ENCODE data around the gene ABHD8. TPM values are rescaled to one million over a fixed set of nuclear protein-coding genes. Genes with fewer than 3 reads are reported as not detected.

Gene ABHD8
- 25.9 and 26.5 TPM in 2 replicates for total RNA-seq (2014; rRNA removed)
- polyA plus RNA-seq (2012) = 9.9 TPM

DNA sequence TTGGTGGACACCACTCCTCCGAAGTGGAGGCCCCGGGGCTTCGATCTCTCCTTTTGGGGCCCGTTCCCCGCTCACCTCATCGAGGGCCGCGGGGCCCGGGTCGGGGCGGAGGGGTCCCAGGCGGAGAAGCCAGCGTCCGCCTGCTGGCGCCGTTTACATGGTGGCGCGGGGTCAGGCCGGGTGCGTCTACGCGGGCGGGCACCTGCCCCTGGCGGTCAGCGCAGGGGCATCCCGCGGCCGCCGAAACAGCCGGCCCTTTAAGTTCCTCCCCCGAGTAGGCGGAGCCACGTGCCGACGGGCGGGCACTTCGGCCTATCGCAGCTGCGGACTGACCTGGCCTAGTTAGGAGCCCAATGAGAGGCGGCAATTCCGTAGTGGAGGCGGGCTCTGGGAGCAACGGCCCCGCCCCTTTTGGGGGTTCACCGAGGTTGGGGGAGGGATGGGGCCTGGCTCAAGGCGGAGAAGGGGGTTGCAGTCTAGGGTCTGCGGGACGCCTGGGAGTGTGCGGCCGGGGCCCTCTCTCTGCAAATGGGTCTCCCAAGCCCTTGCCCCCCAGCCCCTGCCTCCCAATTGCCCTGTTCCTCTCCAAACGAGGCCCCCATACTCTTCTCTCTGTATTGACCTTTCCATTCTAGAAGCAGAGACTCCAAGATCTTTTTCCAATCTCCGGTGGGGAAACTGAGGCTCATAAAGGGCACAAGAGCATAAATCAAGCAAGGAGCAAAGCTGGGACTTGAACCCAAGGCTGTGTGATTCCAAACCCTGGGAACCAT is at the start of gene ABHD8:
Gene ABHD8 (minus strand): TSS at position 259 of the 773 bp plus-strand sequence. CDS start 1,809 bp downstream, outside the sequence.
- DNase-seq (ENCODE audit: low read depth) = peak; percentile 94

DNA sequence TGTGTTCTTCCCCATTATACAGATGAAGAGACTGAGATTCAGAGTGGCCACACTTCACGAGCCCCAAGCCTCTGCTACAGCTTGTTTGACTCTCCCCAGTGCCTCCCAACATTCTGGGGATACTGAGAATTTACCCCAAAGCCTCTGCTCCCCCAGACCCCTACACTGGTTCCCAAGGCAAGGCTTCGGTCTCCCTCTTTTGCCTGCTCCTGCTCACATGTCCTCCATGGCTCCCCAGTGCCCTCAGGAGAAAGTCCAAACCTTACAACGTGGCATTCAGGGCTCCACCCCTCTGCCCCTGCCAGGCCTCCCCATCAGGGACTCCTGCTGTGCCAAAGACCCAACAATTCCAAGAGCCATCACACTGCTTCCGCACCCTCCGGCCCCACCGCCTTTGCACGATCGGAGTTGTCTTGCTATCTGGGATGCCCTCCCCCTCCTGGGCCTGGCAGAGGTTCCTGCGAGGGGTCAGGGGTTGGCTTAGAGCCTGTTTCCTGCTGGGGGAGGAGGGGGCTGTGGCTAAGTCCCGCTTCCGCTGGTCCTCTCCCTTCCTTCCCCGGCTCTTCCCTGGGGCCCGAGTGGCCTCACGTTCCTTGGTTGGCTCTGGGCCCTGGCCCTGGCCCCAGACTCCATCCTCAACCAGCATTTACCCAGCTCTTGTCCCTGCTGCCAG is 49.5 kb upstream of the ABHD8 start:
- no peak for DNase-seq (ENCODE audit: low read depth)

GRCh38 chr19:17351815-17352435 is 48.7 kb upstream of the ABHD8 start:
- DNase-seq (ENCODE audit: low read depth) = no peak

DNA sequence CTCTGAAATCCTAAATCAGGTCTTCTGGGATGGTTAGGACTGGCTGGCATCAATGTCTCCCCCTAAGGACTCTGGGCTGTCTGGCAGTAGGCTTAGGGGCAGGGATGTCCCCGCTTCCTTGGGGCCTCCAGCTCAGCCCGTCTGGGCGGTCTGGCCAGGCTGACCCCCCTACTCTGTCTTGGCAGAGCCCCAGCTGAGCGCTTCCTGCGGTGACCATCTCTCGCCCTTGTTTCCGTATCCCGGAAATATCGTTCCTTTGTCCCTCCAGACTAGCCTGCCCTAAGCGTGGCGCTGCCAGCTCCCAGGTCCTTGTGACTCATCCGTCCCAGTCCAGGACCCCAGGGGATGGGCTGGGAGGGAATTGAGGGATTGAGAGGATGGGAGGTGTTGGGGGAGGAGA is 45.5 kb upstream of the ABHD8 start:
- DNase-seq (ENCODE audit: low read depth) = peak; percentile 73

- no peak for DNase-seq (ENCODE audit: low read depth)
Measured at GRCh38 chr19:17347877-17348276, 44.7 kb upstream of the ABHD8 start.

GRCh38 chr19:17347361-17347760 is 44.1 kb upstream of the ABHD8 start:
- peak; percentile 34 for DNase-seq (ENCODE audit: low read depth)

- DNase-seq (ENCODE audit: low read depth) = peak; percentile 36
Measured at GRCh38 chr19:17346109-17346671, 43.0 kb upstream of the ABHD8 start.

DNA sequence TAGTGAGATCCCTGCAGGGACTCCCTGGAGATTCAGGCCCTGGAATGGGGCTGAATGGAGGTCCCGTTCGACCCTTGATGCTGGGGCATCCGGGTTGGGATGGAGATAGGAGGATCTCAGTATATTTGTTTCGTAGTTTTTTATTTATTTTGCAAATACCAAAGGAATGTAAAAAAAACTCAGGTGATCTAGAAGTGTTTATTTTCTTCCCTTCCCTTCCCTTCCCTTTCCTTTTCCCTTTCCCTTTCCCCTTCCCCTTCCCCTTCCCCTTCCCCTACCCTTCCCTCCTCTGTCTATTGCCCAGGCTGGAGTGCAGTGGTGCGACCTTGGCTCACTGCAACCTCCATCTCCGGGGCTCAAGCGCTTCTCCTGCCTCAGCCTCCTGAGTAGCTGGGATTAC is 38.6 kb upstream of the ABHD8 start:
- DNase-seq (ENCODE audit: low read depth) = no peak

DNA sequence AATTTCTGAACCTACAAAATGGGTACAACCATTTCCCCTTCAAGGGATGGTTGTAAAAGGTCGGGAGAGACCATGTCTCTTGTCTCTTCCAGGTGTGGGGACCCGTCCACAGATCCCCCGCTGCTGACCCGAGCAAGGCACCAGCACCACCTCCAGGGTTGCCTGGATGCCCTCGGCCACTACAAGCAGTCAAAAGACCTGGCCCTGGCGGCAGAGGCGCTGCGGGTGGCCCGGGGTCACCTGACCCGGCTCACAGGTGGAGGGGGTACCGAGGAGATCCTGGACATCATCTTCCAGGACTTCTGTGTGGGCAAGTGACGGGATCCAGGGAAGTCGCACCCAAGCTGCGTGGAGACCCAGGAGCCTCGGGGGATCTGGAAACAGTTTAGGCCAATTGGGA is 38.2 kb upstream of the ABHD8 start:
- no peak for DNase-seq (ENCODE audit: low read depth)

- no peak for DNase-seq (ENCODE audit: low read depth)
Measured at GRCh38 chr19:17340871-17341357, 37.7 kb upstream of the ABHD8 start.

- no peak for DNase-seq (ENCODE audit: low read depth)
Measured at GRCh38 chr19:17340302-17340870, 37.2 kb upstream of the ABHD8 start.

GRCh38 chr19:17339088-17339741 is 36.0 kb upstream of the ABHD8 start:
- no peak for DNase-seq (ENCODE audit: low read depth)

GRCh38 chr19:17338433-17339078 is 35.3 kb upstream of the ABHD8 start:
- DNase-seq (ENCODE audit: low read depth) = no peak

DNA sequence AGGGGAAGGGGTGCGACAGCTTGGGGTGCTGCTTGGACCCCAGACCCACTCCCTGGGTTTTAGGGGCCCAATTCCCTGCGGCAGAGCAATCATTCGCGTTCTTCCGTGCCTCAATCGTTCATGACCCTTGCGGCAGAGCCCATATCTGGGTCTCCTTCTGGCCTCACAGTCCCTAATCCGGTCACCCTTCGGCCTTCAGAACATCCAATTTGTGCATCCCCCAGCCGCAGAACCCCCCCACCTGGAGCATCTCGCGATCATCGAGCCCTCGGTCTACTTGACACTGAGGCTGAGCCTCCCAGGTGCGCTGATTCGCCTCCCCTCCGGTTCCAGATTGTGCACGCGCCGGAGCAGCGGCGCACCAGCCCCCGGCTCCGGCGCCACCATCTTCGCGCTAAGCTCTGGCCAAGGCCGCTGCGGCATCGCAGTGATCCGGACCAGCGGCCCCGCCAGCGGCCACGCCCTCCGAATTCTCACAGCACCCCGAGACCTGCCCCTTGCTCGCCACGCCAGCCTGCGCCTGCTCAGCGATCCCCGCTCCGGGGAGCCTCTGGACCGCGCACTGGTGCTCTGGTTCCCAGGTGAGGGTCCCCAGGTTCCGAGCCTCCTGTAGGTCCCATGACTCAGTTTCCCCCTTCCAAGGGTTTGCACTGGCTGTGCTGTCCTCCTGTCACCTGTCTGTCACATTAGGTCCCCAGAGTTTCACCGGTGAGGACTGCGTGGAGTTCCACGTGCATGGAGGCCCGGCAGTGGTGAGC is 34.6 kb upstream of the ABHD8 start:
- peak; percentile 8 for DNase-seq (ENCODE audit: low read depth)

DNA sequence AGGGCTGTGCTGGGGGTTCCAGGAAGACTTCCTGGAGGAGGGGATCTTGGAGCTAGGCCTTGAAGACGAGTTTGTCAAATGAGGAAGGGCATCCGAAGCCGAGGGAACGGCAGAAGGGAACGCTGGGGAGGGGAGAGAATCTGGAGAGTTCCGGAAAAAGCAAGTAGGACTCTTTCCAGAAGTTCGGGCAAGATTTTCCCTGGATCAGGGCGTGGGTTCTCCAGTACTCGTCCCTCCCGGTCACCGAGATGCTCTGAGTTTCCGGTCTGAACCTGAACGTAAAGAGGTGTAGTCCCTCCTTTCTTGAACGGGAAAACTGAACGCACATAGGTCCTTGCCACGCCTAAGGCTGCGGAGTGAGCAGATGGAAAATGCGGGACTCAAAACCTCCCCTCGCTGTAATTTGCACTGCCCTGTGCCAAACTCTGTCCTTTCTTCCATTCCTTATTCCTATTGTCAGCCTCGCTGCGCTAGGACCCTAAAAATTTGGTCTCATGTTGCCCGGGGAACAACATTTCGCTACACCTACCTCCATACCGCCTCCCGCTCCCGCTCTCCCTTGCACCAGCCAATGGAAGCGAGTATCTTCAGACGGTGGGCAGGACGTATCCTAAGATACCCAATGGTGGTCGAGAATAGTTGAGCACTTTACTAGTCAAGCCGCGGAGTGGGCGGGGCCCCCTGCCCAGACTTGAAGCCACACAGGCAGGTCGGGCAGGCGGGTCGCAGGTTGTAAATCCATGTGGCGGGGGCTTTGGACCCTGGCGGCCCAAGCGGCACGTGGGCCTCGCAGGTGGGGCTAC is 33.8 kb upstream of the ABHD8 start, which contains the start of gene GTPBP3:
Gene GTPBP3 (plus strand): TSS at position 682 of the 803 bp plus-strand sequence. CDS start 59 bp downstream, at position 741.
- DNase-seq (ENCODE audit: low read depth) = peak; percentile 98

GRCh38 chr19:17335575-17335974 is 32.4 kb upstream of the ABHD8 start:
- no peak for DNase-seq (ENCODE audit: low read depth)

GRCh38 chr19:17334414-17335409 is 31.5 kb upstream of the ABHD8 start, which contains the start of gene ANO8:
ANO8 (minus strand) TSS chr19:17334855; CDS start chr19:17334670, 185 bp downstream.
- DNase-seq (ENCODE audit: low read depth) = peak; percentile 98
